Neural cell (in vitro differentiated cells): ENCODE data around the gene RMP24.

Experiments
- H2AFZ ChIP-seq: fragments of 200-600, 300-800 bp; sonication (generic), shearing (Covaris generic); 2 replicates; pipeline ENCODE4 v1.6.0; 2014; ENCODE audit warnings: low read depth, mild to moderate bottlenecking, antibody characterized with exemption, low read length, moderate library complexity
- H3F3A ChIP-seq: fragments of 200-600 bp; shearing (Covaris generic); 2 replicates; pipeline ENCODE4 v1.6.1; 2016; ENCODE audit warnings: mild to moderate bottlenecking, moderate library complexity, mixed read lengths, antibody characterized with exemption, low read length; ENCODE audit not compliant: insufficient read depth, poor library complexity, severe bottlenecking
- H3K27ac ChIP-seq: fragments of 200-600, 300-800 bp; sonication (generic), shearing (Covaris generic); 2 replicates; pipeline ENCODE4 v1.5.1; 2014; ENCODE audit warnings: mild to moderate bottlenecking, low read length, moderate library complexity
- H3K27me3 ChIP-seq: fragments of 300-800, 200-600 bp; sonication (generic), shearing (Covaris generic); 2 replicates; pipeline ENCODE4 v1.6.0; 2014; ENCODE audit warnings: mild to moderate bottlenecking, low read depth, low read length, moderate library complexity; ENCODE audit not compliant: insufficient read depth
- H3K36me3 ChIP-seq: fragments of 300-800, 200-600 bp; sonication (generic), shearing (Covaris generic); 2 replicates; pipeline ENCODE4 v1.5.1; 2014; ENCODE audit warnings: mild to moderate bottlenecking, antibody characterized with exemption, low read length, moderate library complexity; ENCODE audit not compliant: insufficient read depth
- H3K4me2 ChIP-seq: fragments of 300-800, 200-600 bp; sonication (generic), shearing (Covaris generic); 2 replicates; pipeline ENCODE4 v1.6.0; 2014; ENCODE audit warnings: mild to moderate bottlenecking, low read length
- H3K4me3 ChIP-seq: fragments of 300-800, 200-600 bp; sonication (generic), shearing (Covaris generic); 2 replicates; pipeline ENCODE4 v1.5.1; 2014; ENCODE audit warnings: mild to moderate bottlenecking, low read length, moderate library complexity
- H3K79me2 ChIP-seq: fragments of 200-600 bp; shearing (Covaris generic); replicated peaks from 2 replicates; pipeline ENCODE4 v1.6.0; 2014; ENCODE audit warnings: mild to moderate bottlenecking, low read length, moderate library complexity; ENCODE audit not compliant: insufficient read depth
- H3K9ac ChIP-seq: fragments of 300-800, 200-600 bp; sonication (generic), shearing (Covaris generic); 2 replicates; pipeline ENCODE4 v1.6.1; 2016; ENCODE audit warnings: mild to moderate bottlenecking, low read length, mixed read lengths
- H3K9me2 ChIP-seq: fragments of 200-600 bp; shearing (Covaris generic); 2 replicates; pipeline ENCODE4 v1.6.1; 2016; ENCODE audit warnings: mild to moderate bottlenecking, low read length, mixed read lengths; ENCODE audit not compliant: insufficient read depth
- H3K9me3 ChIP-seq: fragments of 200-600, 300-800 bp; sonication (generic), shearing (Covaris generic); 2 replicates; pipeline ENCODE4 v1.6.1; 2016; ENCODE audit warnings: mild to moderate bottlenecking, mixed run types, low read length, moderate library complexity, mixed read lengths
- H4K20me1 ChIP-seq: fragments of 200-600 bp; shearing (Covaris generic); 2 replicates; pipeline ENCODE4 v1.6.1; 2016; ENCODE audit warnings: mild to moderate bottlenecking, mixed run types; ENCODE audit not compliant: insufficient read depth
- CTCF ChIP-seq: fragments of 450-650 bp; IDR thresholded peaks from 2 replicates; pipeline ENCODE4 v1.5.1; 2014; ENCODE audit warnings: antibody characterized with exemption, mild to moderate bottlenecking, moderate library complexity; ENCODE audit not compliant: poor library complexity, severe bottlenecking
- EP300 ChIP-seq: fragments of 450-650 bp; conservative IDR thresholded peaks from 2 replicates; pipeline ENCODE4 v1.6.1; 2014; ENCODE audit warnings: antibody characterized with exemption, mild to moderate bottlenecking, moderate library complexity; ENCODE audit not compliant: poor library complexity, severe bottlenecking
- EZH2 ChIP-seq: fragments of 200-600, 300-800 bp; shearing (Covaris generic), sonication (generic); IDR thresholded peaks from 2 replicates; pipeline ENCODE4 v1.6.1; 2014; ENCODE audit warnings: antibody characterized with exemption, low read length, borderline replicate concordance, mild to moderate bottlenecking; ENCODE audit not compliant: insufficient read depth, poor library complexity, severe bottlenecking
- MXI1 ChIP-seq: fragments of 450-650 bp; conservative IDR thresholded peaks from 2 replicates; pipeline ENCODE4 v1.6.1; 2014; ENCODE audit warnings: antibody characterized with exemption, mild to moderate bottlenecking; ENCODE audit not compliant: poor library complexity, severe bottlenecking
- POLR2AphosphoS5 ChIP-seq: IDR thresholded peaks from 2 replicates; pipeline ENCODE4 v1.6.1; 2012
- RAD21 ChIP-seq: fragments of 450-650 bp; conservative IDR thresholded peaks from 2 replicates; pipeline ENCODE4 v1.6.1; 2014; ENCODE audit warnings: antibody characterized with exemption, mild to moderate bottlenecking, moderate library complexity
- REST ChIP-seq: IDR thresholded peaks from 2 replicates; pipeline ENCODE4 v1.6.1; 2012; ENCODE audit warnings: borderline replicate concordance
- SMC3 ChIP-seq: fragments of 450-650 bp; conservative IDR thresholded peaks from 2 replicates; pipeline ENCODE4 v1.6.1; 2014; ENCODE audit warnings: antibody characterized with exemption, mild to moderate bottlenecking, moderate library complexity; ENCODE audit not compliant: poor library complexity
- TAF1 ChIP-seq: IDR thresholded peaks from 2 replicates; pipeline ENCODE4 v1.6.1; 2012; ENCODE audit warnings: low read depth

The RMP24 gene

GRCh38 chr18:36015629-36016028 lies 43.1 kb downstream of the RMP24 start:
- Histone ChIP-seq H2AFZ (no peak overlapping the region), H4K20me1 (no peaks in the 10 kb centered on the region), H3K27ac (no peak overlapping the region), H3K9ac (no peak overlapping the region), H3K79me2 (no peaks in the 10 kb centered on the region), H3K27me3 (no peaks in the 10 kb centered on the region), H3K36me3 (no peaks in the 10 kb centered on the region), H3K9me3 (no peaks in the 10 kb centered on the region), H3K4me3 (no peak overlapping the region), H3K9me2 (no peaks in the 10 kb centered on the region), H3F3A (no peaks in the 10 kb centered on the region), H3K4me2 (no peak overlapping the region)
- TF ChIP-seq SMC3 (no peak), CTCF (no peak), EP300 (no peak), TAF1 (no peak), EZH2 (no peak)

- Histone ChIP-seq H3K9ac (no peak overlapping the region), H3K9me2 (no peaks in the 10 kb centered on the region), H3K4me2 (no peak overlapping the region), H3K9me3 (no peaks in the 10 kb centered on the region), H3F3A (no peaks in the 10 kb centered on the region), H3K27me3 (no peaks in the 10 kb centered on the region), H4K20me1 (no peaks in the 10 kb centered on the region), H3K4me3 (no peak overlapping the region), H3K27ac (no peak overlapping the region), H3K79me2 (no peaks in the 10 kb centered on the region), H2AFZ (no peak overlapping the region), H3K36me3 (no peaks in the 10 kb centered on the region)
- TF ChIP-seq POLR2AphosphoS5 (no peak), RAD21 (no peak), MXI1 (no peak), EP300 (no peak), SMC3 (no peak), REST (no peak), CTCF (no peak), TAF1 (no peak), EZH2 (no peak)
These were observed 44.8 kb downstream of the RMP24 start for GRCh38 chr18:36017232-36017631.
